ENCODE results near the gene KCNB1. TPM values are rescaled to one million over a fixed set of nuclear protein-coding genes. Genes with fewer than 3 reads are reported as not detected.

KCNB1 gene
- total RNA-seq, 4 donors from 2014 or later, result 0.29 to 32.5 (median 7.0) TPM

DNA sequence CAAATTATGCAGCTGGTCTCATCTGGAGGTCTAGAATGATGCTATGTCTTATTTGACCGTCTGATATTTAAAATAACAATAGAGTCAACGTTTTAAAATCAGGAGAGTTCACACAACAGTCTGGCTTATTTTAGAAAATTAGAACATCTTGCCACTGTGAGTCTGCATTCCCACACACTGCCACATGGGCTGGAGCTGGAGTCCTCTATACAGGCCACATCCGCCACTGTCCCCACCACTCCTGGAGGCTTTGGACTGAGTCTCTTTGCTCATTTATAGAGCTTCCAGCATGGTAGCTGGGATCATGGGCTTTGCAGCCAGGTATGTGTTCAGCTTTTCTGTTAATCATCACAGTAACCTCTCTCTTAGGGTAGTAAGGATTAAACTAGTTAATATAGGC lies 135.8 kb downstream of the KCNB1 start:
- intact Hi-C loops (cut with DNase I; ENCODE audit: low total_unique reads), result loop anchor here (10.0 kb wide), 1 partner anchor 48 kb away; no protein-coding TSS in a partner anchor
- no peak for TF ChIP-seq POLR2A (IDR thresholded peaks at IDR 0.05)
- TF ChIP-seq, protein P1, sequence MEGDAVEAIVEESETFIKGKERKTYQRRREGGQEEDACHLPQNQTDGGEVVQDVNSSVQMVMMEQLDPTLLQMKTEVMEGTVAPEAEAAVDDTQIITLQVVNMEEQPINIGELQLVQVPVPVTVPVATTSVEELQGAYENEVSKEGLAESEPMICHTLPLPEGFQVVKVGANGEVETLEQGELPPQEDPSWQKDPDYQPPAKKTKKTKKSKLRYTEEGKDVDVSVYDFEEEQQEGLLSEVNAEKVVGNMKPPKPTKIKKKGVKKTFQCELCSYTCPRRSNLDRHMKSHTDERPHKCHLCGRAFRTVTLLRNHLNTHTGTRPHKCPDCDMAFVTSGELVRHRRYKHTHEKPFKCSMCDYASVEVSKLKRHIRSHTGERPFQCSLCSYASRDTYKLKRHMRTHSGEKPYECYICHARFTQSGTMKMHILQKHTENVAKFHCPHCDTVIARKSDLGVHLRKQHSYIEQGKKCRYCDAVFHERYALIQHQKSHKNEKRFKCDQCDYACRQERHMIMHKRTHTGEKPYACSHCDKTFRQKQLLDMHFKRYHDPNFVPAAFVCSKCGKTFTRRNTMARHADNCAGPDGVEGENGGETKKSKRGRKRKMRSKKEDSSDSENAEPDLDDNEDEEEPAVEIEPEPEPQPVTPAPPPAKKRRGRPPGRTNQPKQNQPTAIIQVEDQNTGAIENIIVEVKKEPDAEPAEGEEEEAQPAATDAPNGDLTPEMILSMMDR (IDR thresholded peaks at IDR 0.05), result no peak
- no peak overlapping the region for H3K4me3 ChIP-seq
- DNase-seq, result no peak
- H3K36me3 ChIP-seq, result no peaks in the 10 kb centered on the region
- H3K27ac ChIP-seq, result peak overlapping the region; percentile 84 to 88
- H3K27me3 ChIP-seq, result no peaks in the 10 kb centered on the region
- peaks cover 3 to 6% of the 10 kb centered on the region in 2 donors for H3K4me1 ChIP-seq
- H3K9me3 ChIP-seq, result no peaks in the 10 kb centered on the region

DNA sequence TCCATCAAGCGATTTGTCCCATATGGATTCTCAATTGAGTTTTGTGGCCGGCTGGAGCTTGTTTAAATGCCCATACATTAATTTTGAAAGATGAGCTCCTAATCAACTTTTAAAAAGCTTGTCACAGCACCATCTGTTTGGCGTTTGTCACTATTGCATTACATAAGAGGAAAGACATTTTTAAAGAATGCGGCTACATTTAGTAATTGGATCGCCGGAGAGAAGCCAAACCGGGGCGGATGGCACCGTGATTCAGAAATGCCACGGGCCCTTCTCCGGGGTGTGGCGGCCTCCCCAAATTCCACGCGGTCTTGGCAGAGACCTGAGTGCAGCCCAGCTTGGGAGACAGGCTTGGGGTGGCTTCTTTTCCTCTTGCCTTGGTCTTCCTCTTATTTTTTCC lies 136.9 kb downstream of the KCNB1 start:
- TF ChIP-seq, protein P1 (IDR thresholded peaks at IDR 0.05), result no peak
- no peak for TF ChIP-seq POLR2A (IDR thresholded peaks at IDR 0.05)
- Histone ChIP-seq H3K4me3 (no peak overlapping the region), H3K4me1 (peaks cover 3 to 6% of the 10 kb centered on the region in 2 donors), H3K9me3 (no peaks in the 10 kb centered on the region), H3K27me3 (no peaks in the 10 kb centered on the region), H3K36me3 (no peaks in the 10 kb centered on the region), H3K27ac (peak overlapping the region; percentile 84 to 91)
- DNase-seq, result peak; percentile 57 to 59
- intact Hi-C loops (cut with DNase I; ENCODE audit: low total_unique reads), result loop anchor here (10.0 kb wide), 1 partner anchor 49 kb away; no protein-coding TSS in a partner anchor

DNA sequence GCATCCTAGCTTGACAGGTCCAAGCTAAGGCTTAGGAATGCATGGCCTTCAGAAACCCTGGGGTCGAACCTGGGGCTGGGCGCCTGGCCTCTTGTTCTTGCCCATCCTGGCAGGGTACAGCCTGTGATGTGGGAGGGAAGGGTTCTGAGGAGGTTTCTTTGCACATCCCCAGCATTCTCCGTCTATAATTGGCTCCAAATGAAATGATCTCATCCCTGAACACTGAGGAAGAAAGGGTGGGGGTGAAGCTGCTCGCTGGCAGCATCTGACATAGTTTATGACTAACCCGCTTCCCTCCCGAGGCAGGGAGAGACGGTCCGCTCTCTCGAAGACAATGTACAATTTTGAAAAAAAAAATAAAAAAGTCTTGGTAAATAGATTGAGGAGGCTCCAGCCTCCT lies 137.5 kb downstream of the KCNB1 start:
- H3K36me3 ChIP-seq, result no peaks in the 10 kb centered on the region
- no peak for TF ChIP-seq POLR2A (IDR thresholded peaks at IDR 0.05)
- TF ChIP-seq, protein P1 (IDR thresholded peaks at IDR 0.05), result no peak
- peak overlapping the region; percentile 84 to 91 for H3K27ac ChIP-seq
- H3K27me3 ChIP-seq, result no peaks in the 10 kb centered on the region
- H3K4me1 ChIP-seq, result peaks cover 3 to 6% of the 10 kb centered on the region in 2 donors
- H3K9me3 ChIP-seq, result no peaks in the 10 kb centered on the region
- H3K4me3 ChIP-seq, result no peak overlapping the region
- intact Hi-C loops (cut with DNase I; ENCODE audit: low total_unique reads), result loop anchor here (10.0 kb wide), 1 partner anchor 50 kb away; no protein-coding TSS in a partner anchor
- peak; percentile 76 to 89 for DNase-seq

DNA sequence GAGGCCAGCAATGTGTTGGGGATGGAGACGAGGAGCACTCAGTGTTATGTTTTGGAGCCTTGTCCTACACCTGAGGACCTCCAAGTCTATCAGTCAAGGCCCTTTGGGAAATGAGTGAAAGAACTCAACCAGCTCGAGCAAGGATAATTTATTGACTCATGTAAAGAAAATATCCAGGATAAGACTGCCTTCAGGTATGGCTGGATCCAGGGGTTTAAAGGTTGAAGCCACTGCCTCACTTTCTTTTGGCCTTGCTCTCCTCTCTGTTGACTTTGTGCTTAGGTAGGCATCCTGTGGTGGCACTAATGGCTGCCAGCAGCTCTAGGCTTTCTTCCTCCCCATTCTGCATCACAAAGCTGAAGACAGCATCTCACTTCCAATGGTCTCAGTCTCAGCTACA lies 138.3 kb downstream of the KCNB1 start:
- intact Hi-C loops (cut with DNase I; ENCODE audit: low total_unique reads), result loop anchor here (10.0 kb wide), 1 partner anchor 51 kb away; no protein-coding TSS in a partner anchor

DNA sequence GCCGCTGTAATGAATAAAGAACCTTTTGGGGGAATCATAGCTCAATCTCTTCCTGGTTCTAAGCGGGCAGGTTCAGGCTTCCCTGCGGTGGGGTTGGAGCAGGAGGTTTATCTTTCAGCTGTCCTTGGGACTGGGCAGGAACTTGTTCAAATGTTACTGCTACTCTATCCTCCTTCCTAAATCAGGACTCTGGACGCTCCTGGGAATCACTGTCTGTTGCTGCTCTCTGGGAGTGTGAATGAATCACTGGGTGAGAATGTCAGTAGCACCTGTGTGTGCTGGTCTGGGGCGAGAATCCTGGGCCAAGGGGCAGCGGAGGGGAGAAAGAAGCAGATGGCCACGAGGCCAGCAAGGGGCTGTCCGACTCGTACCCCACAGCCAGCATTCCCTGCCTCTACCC lies 139.2 kb downstream of the KCNB1 start:
- peak in 1 of 2 donors; percentile 53 for DNase-seq
- peaks cover 3 to 6% of the 10 kb centered on the region in 2 donors for H3K4me1 ChIP-seq
- peak overlapping the region; percentile 80 to 91 for H3K27ac ChIP-seq
- no peaks in the 10 kb centered on the region for H3K9me3 ChIP-seq
- H3K4me3 ChIP-seq, result no peak overlapping the region
- no peaks in the 10 kb centered on the region for H3K27me3 ChIP-seq
- TF ChIP-seq, protein P1 (IDR thresholded peaks at IDR 0.05), result no peak
- no peak for TF ChIP-seq POLR2A (IDR thresholded peaks at IDR 0.05)
- intact Hi-C loops (cut with DNase I; ENCODE audit: low total_unique reads), result loop anchor here (10.0 kb wide), 1 partner anchor 52 kb away; no protein-coding TSS in a partner anchor
- H3K36me3 ChIP-seq, result no peaks in the 10 kb centered on the region

More for the DNA sequence above, 138.3 kb downstream of the KCNB1 start:
- H3K27ac ChIP-seq, result peak overlapping the region; percentile 80 to 91
- peaks cover 3 to 6% of the 10 kb centered on the region in 2 donors for H3K4me1 ChIP-seq
- no peak overlapping the region for H3K4me3 ChIP-seq
- TF ChIP-seq, protein P1 (IDR thresholded peaks at IDR 0.05), result no peak
- TF ChIP-seq POLR2A (IDR thresholded peaks at IDR 0.05), result no peak
- no peaks in the 10 kb centered on the region for H3K27me3 ChIP-seq
- H3K36me3 ChIP-seq, result no peaks in the 10 kb centered on the region
- H3K9me3 ChIP-seq, result no peaks in the 10 kb centered on the region
- DNase-seq, result no peak

Measured in uterus (tissue), 4 donors.